T-helper 2 cell treated with Interferon-gamma antibody and Interleukin-4, amounts not matched to agents 100 ng/mL and 5 ng/mL, for 36 hours (primary cell): Measurements from ENCODE around the gene AQP5. TPM values are rescaled to one million over a fixed set of nuclear protein-coding genes. Genes with fewer than 3 reads are reported as not detected.

ENCODE experiments used
- intact Hi-C: fragments of 100-400 bp; cut with micrococcal nuclease; formaldehyde crosslinking; loops from one replicate; pipeline ENCODE4 v1.15.1; 2023
- total RNA-seq: library from RNA; stranded (reverse); gene quantifications from 2 replicates; pipeline ENCODE4 v1.2.3, GENCODE V29; 2022

The AQP5 gene
- total RNA-seq, 1 donor from 2014 or later = not detected

DNA sequence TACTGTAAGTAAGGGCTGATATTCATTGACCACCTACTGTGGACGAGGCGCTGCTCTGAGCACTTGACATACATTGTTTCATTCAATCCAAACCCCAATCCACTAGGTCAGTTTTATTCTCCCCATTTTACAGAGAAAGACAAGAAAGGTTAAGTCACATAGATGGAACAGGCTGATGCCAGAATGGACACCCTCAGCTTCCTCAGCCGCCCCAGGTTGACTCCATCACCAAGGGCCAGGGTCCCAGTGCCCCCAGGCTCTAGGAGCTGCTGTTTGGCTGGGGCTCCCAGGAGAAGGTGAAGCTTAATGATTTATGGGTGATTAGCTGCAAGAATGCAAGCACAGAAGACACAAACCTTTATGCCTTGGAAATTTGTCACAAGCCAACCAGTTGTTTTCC is 11.8 kb upstream of the AQP5 start:
- intact Hi-C loops = no loop called here

DNA sequence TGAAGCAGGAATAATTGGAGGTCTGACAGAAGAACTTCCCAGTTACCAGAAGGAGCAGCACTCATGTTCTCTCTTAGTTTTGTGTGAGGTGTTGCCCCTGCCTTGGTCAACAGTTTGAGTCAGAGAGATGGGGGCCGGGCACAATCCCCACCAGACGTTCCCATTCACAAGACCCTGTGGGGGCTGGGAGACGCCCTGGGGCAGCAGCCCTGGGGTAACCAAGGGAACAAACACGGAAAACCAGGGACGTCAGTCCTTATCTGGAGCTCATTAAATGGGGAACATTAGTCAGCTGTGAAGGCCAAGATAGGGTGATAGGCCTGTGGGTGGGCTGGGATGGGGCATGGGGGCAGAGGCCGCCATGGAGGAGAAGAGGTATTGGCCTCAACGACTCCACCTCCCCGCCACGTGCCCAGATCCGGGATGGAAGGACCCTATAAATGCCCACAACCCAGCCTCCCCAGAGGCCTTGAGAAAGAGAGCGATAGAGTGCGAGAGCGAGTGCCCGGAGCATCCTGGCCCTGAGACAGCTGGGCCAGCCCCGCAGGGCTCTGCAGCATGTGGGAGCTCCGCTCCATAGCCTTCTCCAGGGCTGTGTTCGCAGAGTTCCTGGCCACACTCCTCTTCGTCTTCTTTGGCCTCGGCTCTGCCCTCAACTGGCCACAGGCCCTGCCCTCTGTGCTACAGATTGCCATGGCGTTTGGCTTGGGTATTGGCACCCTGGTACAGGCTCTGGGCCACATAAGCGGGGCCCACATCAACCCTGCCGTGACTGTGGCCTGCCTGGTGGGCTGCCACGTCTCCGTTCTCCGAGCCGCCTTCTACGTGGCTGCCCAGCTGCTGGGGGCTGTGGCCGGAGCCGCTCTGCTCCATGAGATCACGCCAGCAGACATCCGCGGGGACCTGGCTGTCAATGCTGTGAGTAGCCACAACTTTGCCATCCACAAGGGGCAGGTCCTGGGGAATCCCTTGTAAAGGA is 11.1 kb upstream of the AQP5 start, which contains the start of gene AQP2:
Gene AQP2, plus strand, starts transcription at position 465 of the 979 bp plus-strand sequence. Its CDS starts 94 bp downstream, at position 559.
- intact Hi-C loops = no loop called here

DNA sequence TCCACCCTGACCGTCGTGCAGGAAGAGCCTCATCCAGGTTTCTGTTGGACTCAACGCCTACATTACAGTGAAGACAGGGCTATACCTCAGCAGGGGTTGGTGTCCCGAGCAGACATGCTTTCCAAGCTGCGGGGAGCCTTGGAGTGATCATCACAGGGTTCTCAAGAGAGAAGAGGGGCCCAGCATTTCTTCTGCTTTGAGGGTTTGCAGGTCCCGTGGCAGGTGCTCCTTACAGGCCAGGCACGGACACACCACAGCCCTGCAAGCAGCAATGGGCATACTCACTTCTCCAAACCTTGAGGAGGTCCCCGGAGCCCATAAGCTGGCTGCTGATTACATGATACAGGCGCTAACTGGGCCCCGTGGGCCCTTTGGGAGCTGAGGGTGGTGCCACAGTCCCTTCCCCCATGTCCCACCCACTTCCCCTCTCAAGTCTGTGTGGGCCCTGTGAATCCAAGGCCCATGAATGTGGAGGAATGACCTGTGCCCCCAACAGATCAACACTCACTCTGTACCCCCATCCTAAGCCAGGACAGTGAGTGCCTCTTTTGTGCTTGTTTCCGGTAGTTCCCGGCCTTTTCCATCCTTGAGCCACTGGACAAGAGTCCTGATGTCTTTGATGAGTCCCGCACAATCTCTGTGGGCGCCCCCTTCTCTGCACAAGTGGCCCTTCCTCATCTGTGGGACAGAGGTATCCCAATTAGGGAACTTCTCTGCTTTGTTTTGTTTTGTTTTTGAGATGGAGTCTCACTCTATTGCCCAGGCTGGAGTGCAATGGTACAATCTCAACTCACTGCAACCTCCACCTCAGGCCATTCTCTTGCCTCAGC is 10.0 kb upstream of the AQP5 start:
- intact Hi-C loops = no loop called here

DNA sequence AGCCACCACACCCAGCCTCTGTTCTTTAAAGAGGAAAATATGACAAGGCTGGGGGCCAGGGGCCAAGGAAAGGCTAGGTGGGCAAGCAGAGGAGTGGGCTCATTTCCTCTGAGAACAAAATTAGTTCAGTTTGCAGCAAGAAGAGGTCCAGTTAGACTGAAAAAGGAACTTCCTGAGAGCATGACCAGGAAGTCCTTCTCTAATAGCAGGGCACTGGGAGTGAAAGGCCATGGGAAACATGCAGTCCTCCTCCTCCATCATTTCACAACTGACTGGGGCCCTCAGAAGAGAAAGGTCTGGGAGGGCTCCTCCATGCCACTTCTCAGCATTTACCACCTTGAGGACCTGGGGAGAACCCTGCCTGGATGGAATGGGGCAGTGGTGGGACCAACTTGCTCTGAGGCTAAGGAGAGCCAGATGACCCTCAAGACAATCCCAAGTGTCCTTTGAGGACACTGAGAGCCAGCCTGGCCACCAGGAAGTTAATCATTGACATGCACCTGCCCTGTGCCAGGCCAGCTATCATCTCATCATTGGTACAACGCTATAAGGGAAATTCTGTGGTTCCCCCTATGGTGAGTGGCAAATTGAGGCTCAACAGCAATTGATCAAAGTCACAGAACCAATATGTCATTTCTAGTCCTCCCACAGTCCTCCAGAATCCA is 9.1 kb upstream of the AQP5 start:
- intact Hi-C loops = no loop called here

DNA sequence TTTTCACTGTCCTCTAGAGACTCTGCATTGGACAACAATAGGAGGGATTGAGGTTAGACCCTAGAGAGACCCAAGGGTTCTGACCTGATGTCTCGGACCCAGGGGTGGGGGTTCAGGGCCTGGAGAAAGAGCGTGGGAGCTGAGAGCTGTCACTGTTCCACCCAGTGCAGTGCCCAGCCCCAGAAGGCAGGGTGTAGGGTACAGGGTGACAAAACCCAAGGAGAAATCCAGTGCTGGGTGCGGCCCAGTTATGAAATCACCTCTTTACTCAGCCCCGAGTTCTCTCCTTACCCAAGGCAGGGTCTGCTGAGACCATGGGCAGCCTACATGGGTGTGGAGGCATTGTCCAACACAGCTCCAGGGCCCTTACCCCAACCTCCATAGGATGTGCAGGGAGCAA is 8.5 kb upstream of the AQP5 start:
- intact Hi-C loops = no loop called here

DNA sequence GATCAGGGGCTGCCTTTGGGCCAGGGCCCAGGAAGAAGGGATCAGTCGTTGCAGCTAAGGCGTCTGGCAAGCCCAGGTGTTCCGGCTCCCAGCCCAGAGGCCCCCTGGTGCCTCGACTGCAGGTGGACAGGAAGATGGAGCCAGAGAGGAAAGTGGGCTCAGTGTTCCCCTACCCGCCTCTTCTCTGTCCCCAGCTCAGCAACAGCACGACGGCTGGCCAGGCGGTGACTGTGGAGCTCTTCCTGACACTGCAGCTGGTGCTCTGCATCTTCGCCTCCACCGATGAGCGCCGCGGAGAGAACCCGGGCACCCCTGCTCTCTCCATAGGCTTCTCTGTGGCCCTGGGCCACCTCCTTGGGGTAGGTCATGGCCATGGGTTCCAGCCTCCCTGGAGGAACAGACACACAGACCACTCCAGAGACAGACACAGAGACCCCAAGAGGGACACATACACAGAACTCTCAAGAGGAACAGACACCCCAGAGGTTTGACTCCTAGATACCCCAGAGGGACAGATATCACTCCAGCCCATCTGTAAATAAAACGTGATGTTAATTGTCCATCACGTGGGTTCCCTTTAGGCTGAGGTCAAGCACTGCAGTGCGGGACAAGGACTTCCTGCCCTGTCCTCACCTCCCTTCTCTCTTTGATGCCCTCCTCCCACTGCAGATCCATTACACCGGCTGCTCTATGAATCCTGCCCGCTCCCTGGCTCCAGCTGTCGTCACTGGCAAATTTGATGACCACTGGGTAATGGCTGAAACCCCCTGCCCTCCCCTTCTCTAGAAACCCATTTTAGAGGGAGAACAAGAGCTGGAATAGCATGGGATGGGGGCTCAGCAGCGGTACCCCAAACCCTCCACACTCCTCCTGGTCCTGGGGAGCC is 7.5 kb upstream of the AQP5 start:
- intact Hi-C loops = no loop called here

DNA sequence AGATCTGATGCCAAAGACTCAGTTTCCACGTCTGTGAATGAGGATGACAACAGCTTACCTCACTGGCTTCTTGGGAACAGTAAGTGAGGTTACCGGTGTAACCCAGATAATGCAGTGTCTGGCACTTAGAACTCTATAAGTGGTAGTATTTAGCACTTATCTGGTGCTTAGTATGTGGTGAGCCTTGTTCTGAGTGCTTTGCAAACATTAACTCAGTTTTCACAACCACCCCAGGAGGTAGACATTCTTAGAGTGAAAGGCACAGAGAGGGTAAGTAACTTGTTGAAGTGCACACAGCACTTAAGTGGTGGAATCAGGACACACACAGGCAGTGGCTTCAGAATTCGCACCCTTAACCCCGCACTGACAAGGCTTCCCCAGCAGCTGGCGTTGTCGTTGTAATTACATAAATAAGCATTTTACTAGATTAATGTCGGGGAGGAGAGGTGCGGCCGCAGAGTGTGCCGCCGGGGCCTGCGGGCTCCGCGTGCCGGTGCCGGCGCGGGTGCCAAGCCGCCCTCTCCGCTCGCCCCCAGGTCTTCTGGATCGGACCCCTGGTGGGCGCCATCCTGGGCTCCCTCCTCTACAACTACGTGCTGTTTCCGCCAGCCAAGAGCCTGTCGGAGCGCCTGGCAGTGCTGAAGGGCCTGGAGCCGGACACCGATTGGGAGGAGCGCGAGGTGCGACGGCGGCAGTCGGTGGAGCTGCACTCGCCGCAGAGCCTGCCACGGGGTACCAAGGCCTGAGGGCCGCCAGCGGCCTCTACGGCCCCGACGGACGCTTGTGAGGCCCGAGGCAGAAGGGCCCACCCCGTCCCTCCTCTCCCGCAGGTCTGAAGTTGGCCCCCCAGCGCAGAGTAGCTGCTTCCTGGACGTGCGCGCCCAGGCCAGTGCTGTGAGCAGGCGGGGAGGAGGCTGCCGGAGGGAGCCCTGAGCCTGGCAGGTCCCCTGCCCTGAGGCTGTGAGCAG is 6.5 kb upstream of the AQP5 start:
- intact Hi-C loops = no loop called here

DNA sequence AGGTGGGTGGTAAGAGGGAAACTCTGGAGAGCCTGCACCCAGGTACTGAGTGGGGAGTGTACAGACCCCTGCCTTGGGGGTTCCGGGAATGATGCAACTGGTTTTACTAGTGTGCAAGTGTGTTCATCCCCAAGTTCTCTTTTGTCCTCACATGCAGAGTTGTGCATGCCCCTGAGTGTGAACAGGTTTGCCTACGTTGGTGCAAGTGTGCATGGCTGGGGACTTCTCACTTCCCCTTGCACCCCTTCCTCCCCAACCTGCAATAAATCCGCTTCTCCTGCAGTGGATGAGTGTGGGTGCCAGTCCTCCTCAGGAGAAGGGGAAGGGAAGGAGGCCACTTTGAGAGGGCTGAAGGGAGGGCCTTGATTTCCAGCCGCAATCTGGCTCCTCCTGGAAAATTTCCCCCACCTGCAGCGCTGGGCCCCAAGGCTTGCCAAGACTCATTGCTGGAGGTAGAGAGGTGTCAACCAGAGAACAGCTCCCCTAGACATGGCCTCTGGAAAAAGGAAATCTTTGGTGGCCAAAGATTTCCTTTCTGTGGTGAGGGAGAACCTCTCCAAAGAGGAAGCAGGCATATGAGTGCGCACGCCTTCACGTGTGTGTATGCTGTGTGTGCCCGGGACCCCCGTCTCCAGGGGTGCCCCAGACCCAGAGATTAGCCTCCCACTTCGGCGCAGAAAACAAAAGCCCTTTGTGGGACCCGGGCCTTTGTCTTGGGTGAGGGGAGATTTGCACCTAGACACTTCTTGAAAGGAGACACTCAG is 5.6 kb upstream of the AQP5 start:
- intact Hi-C loops = no loop called here

DNA sequence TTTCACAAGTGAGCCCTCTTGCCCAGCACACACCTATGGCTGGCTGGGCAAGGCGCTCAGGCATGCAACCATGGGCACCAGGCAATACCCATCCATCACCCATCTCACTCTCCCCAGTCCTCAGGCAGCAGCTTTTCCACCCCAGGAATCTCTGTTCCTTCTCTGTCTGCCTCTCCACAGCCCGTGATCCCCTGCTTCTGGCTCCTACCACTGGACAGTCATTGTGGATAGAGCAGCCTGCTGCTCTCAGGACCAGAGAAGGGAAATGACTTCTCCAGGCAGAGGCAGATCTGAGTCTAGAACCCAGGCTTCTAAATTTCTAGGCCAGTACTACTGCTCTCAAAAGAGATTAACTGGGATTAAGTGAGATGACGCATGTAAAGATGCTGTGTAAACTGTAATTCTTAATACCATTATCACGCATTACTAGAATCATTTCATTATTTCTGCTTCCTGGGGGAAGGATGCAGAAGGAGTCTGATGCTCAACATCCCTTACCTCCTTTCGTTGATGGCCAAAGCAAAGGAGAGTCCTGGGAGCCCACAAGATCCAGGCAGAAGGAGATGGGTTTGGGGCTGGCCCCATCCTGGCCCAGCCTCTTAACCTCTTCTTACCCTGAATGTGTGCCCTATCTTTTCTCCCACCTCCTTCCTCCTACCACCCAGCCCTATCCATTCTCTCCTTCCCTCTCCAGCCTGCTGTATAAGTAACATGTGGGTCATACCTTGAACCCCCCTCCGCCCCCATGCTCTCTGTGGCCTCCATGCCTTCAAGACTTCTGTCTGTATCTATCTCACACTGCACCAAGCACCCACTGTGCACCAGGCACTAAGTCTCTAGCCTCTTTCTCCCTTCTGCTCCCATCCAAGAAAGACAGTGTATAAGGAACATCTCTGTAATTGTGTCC is 4.8 kb upstream of the AQP5 start:
- intact Hi-C loops = no loop called here

DNA sequence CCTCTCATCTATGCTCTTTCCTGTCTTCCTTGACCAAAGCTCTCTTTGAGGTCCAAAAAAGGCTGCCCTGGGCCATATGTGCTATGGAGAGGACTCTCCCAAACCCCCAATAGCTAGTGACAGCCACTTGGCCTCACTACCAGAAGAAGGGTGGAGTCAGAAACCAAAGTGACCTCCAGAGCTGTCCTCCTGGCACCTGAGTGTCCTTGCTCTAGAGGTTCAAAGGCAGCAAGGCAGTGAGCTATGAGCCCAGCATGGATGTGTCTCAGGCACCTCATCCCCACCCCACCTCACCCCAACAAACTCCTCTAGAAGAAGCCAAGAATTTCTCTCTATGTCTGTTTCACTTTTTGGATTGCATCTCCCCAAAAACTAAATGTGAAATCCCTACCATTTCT is 4.1 kb upstream of the AQP5 start:
- intact Hi-C loops = no loop called here

DNA sequence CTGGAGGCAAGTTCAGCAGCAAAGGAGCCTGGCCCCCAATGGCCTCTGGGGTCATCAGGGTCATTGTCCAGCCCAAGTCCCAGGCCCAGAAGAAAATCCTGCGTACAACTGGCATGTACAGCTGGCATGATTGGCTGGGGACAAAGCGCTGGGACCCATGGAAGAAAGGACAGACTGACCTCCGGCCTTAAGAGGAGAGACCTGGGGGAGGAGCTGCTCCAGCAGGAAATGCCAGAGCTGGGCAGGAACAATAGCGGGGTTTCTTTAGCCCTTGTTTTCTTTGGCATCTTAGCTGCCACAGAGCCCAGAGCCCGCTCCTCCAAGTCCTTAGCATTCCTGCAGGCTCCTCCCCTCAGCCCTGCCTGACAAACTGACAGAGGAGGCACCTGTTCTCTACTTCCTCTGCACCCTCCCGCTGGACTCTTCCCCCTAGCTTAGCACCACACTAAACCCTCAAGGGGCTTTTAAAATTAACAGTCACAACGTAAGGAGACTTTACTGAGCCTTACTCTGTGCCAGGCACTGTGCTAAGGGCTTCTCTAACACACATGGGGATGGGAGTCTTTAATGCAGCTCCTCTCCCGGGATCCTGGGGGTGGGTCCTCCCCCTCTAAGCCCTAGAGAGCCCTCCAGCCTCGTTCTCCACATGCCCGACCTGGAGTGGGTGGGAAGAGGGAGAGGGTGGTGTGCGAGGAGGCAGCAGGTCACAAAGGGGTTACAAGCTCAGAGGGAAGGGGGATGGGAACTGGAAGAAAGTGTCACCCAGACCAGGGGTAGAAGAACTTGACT is 1.8 kb upstream of the AQP5 start:
- intact Hi-C loops = no loop called here

DNA sequence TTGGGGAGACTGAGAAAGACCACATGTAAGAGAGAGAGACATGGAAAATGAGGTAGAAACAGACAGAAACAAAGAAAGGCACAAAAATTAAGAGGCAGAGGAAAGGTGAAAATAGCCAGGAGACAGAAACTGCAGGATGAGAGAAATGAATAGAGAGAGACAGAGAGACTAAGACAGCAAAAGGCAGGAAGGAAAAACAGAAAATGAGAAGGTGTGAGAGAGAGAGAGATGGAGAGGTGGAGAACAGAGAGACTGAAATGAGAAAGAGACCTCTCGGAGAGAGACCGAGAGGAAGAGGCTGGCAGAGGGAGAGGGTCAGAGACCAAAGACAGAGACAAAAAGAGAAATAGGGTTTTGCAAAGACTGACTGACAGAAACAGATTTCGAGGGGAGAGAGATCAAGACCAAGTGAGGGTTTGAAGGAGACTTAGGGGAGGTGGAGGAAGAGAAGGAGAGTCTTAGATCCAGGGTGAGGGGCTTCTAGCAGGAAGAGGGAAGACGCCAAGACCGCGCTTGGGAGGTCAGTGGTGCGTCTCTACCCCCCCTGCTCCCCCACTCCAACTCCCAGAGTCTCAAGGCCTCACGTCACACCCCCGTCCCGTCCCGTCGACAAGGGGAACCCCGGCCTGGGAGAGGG is 1.1 kb upstream of the AQP5 start:
- intact Hi-C loops = no loop called here

DNA sequence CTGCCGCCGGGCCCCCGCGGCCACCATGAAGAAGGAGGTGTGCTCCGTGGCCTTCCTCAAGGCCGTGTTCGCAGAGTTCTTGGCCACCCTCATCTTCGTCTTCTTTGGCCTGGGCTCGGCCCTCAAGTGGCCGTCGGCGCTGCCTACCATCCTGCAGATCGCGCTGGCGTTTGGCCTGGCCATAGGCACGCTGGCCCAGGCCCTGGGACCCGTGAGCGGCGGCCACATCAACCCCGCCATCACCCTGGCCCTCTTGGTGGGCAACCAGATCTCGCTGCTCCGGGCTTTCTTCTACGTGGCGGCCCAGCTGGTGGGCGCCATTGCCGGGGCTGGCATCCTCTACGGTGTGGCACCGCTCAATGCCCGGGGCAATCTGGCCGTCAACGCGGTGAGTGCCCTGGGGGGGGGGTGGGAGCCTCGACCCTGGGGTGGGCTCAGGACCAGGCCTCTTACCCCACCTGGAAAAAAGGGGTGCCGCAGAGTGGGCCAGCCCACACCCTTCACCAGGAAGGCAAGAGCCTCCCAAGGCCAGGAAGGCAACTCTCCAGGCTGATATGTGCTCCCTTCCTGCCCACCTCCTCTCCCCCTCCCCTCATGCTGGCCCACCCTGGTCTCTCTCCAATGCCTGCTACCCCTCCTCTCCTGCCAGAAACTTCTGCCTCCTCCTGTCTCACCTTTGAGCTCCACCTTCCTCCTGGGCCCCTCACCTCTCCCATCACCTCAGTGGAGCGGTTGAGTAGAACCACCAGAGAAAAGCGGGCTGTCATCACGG is 507 bp downstream of the AQP5 start:
- intact Hi-C loops = no loop called here

DNA sequence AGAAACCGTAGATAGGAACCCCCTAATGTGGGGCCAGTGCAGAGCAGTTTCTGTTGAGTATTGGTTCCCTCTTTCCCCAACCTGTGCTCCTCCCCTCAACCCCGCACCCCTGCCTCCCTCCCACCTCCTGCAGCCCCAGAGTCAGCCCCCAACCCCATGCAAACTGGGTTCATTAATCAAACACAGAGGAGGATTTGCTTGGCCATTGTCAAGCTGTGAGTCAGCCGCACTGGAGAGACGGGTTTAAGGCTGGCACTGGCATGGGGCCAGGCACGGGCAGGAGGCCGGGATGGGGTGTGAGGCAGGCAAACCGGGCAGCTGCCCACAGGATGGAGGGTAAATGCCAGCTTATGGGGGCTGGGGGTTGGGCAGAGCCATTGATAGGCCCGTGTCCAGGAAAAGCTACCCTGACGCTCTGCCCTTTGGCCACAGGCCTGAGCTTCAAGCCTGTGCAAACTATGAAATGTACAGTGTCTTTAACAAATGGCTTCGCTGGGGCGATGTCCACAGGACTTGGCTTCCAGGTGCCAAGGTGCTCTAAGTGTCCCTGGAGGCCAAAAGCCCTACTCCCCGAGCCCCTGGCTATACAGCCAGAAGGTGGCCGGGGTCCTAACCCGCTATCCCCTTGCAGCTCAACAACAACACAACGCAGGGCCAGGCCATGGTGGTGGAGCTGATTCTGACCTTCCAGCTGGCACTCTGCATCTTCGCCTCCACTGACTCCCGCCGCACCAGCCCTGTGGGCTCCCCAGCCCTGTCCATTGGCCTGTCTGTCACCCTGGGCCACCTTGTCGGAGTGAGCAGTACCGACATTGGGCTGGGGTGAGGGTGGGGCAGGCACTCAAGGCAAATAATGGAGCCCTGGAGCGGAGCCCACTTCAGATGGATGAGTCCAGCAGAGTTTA is 1.4 kb downstream of the AQP5 start:
- intact Hi-C loops = no loop called here
